Measurements from ENCODE around the gene TMEM151B.

GRCh38 chr6:44226368-44227147 is 43.7 kb upstream of the TMEM151B start:
- TF ChIP-seq CTCF (IDR thresholded peaks at IDR 0.05): no peak
- no peak for TF ChIP-seq EZH2phosphoT487 (IDR thresholded peaks at IDR 0.05)
- no peak for TF ChIP-seq EZH2 (IDR thresholded peaks at IDR 0.05)
